ENCODE results near the gene TUBGCP6. TPM values are rescaled to one million over a fixed set of nuclear protein-coding genes. Genes with fewer than 3 reads are reported as not detected.

The TUBGCP6 gene
- polyA plus RNA-seq, 1 experiment, result 8.5 TPM

GRCh38 chr22:50272044-50272802 is 27.4 kb upstream of the TUBGCP6 start:
- POLR2A ChIA-PET, result interaction anchor here (3.0 kb wide), 1 partner anchor 33 kb away, joined by 9 read pairs; no protein-coding TSS in a partner anchor
- DNase-seq (ENCODE audit: low read depth, low spot score), result no peak
- CTCF ChIA-PET, result interaction anchor here (1.1 kb wide), 2 partner anchors 10 to 55 kb away, joined by 3 to 4 read pairs; partner anchors contain the start of gene DENND6B
- peaks cover 9% of the 10 kb centered on the region; the same call in 1 of the 2 replicates for H3K9me3 ChIP-seq (ENCODE audit: control insufficient read depth, insufficient read depth, low read length)
- H3K27ac ChIP-seq (ENCODE audit: low read depth, low read length), result no peak overlapping the region
- H3K27me3 ChIP-seq (ENCODE audit: control insufficient read depth, insufficient read depth, low read length), result no peaks in the 10 kb centered on the region
- TF ChIP-seq CTCF (IDR thresholded peaks at IDR 0.05; ENCODE audit: low read depth, low read length), result no peak
- no peak overlapping the region for H3K4me3 ChIP-seq (ENCODE audit: low read depth, low read length)

- H3K27me3 ChIP-seq (ENCODE audit: control insufficient read depth, insufficient read depth, low read length), result no peaks in the 10 kb centered on the region
- H3K4me3 ChIP-seq (ENCODE audit: low read depth, low read length), result peak overlapping the region; percentile 62
- no peak for DNase-seq (ENCODE audit: low read depth, low spot score)
- H3K9me3 ChIP-seq (ENCODE audit: control insufficient read depth, insufficient read depth, low read length), result peaks cover 14% of the 10 kb centered on the region; the same call in 1 of the 2 replicates
- TF ChIP-seq CTCF (IDR thresholded peaks at IDR 0.05; ENCODE audit: low read depth, low read length), result 0 out of 2 replicates have a peak, but pooled peaks have one; percentile 8
- no peak overlapping the region for H3K27ac ChIP-seq (ENCODE audit: low read depth, low read length)
- CTCF ChIA-PET, result interaction anchor here (0.5 to 1.1 kb wide), 4 partner anchors 11 to 294 kb away, joined by 3 to 9 read pairs (median 4); no protein-coding TSS in a partner anchor
- POLR2A ChIA-PET, result interaction anchor here (3.0 kb wide), 1 partner anchor 34 kb away, joined by 9 read pairs; no protein-coding TSS in a partner anchor
Observed at GRCh38 chr22:50271519-50271970, 26.7 kb upstream of the TUBGCP6 start.

GRCh38 chr22:50270666-50271394 is 26.0 kb upstream of the TUBGCP6 start:
- H3K4me3 ChIP-seq (ENCODE audit: low read depth, low read length), result peak overlapping the region; percentile 62
- ChIA-PET CTCF (interaction anchor here (0.5 to 0.7 kb wide), 3 partner anchors 23 to 295 kb away, joined by 3 to 9 read pairs (median 4); no protein-coding TSS in a partner anchor), POLR2A (interaction anchor here (3.0 kb wide), 1 partner anchor 35 kb away, joined by 9 read pairs; no protein-coding TSS in a partner anchor)
- no peak overlapping the region for H3K27ac ChIP-seq (ENCODE audit: low read depth, low read length)
- no peak for DNase-seq (ENCODE audit: low read depth, low spot score)
- peaks cover 10% of the 10 kb centered on the region; the same call in 1 of the 2 replicates for H3K9me3 ChIP-seq (ENCODE audit: control insufficient read depth, insufficient read depth, low read length)
- TF ChIP-seq CTCF (IDR thresholded peaks at IDR 0.05; ENCODE audit: low read depth, low read length), result no peak
- no peaks in the 10 kb centered on the region for H3K27me3 ChIP-seq (ENCODE audit: control insufficient read depth, insufficient read depth, low read length)

GRCh38 chr22:50269970-50270665 is 25.3 kb upstream of the TUBGCP6 start, which contains the start of gene MAPK11:
Gene MAPK11, minus strand, starts transcription at chr22:50270380. Its CDS starts 88 bp downstream, at chr22:50270292.
- H3K27me3 ChIP-seq (ENCODE audit: control insufficient read depth, insufficient read depth, low read length), result no peaks in the 10 kb centered on the region
- no peak for TF ChIP-seq CTCF (IDR thresholded peaks at IDR 0.05; ENCODE audit: low read depth, low read length)
- H3K27ac ChIP-seq (ENCODE audit: low read depth, low read length), result no peak within 1 kb of the TSS
- POLR2A ChIA-PET, result no interaction called here
- H3K9me3 ChIP-seq (ENCODE audit: control insufficient read depth, insufficient read depth, low read length), result peaks cover 10% of the 10 kb centered on the region; the same call in 1 of the 2 replicates
- peak within 1 kb of the TSS; percentile 62 for H3K4me3 ChIP-seq (ENCODE audit: low read depth, low read length)
- DNase-seq (ENCODE audit: low read depth, low spot score), result no peak
- CTCF ChIA-PET, result no interaction called here
